Activated CD8-positive, alpha-beta memory T cell treated with anti-CD3 and anti-CD28 coated beads, Interleukin-2, amount 50 U/mL, for 24 hours (primary cell): ENCODE data around the gene KLK6.

Source experiments
- DNase-seq: peaks from one replicate; pipeline ENCODE4 v3.0.0-alpha.2; 2020; ENCODE audit errors: extremely low read depth

KLK6 gene

DNA sequence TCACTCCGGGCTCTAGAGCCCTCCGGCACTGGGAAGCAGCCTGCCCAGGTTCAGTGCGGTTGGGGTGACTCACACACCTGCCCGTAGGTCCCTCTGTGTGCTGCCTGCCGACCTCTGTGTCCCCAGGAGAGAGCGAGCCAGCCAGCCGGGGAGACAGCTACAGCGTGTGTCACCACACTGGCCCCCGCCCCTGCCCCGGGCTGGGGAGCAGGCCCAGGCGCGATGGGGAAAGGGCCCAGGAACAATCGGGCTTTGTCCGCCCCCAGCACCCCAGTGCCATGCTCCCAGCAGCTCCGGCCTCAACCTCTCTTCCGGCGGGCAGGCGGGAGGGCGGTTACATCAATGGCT lies at the start of gene KLK6:
Gene KLK6, minus strand, starts transcription at position 179 of the 348 bp plus-strand sequence. CDS start 1,487 bp downstream, outside the sequence.
- DNase-seq: no peak

DNA sequence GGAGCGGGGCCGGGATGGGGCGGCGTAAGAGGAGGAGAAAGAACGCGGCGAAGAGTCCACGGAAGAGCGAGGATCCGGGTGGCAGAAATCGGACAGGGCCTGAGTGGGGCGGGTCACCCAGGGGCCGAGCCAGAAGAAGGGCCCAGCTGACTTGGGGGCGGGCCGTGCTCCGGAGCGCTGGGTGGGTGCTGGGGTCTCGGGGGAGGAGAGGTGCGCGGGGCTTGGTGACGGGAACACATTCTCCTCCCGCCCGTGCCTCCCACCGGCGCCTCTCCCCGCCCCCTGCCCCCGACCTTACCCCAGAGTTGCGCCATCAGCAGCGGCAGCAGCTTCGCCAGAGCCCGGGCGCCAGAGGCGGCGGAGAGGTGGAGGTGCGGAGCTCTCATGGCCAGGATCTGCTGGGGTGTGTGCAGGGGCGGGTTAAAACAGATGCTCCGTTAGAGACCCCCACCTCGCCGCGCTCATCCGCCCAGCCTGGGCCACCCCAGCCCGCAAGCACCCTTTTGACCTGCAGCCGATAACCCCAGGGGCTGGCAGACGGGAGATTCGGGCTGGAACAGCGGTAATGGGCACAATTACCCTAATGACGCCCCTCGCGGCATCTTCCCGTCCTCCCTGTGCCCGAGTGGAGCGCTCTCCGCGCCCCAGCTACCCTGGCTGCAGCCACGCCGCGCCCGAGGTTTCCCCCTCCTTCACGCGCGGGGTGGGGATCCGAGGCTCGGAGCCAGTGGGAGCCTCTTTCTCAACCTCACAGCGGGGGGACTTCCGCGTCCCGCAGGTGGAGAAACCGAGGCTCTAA lies 49.6 kb upstream of the KLK6 start:
- no peak for DNase-seq

DNA sequence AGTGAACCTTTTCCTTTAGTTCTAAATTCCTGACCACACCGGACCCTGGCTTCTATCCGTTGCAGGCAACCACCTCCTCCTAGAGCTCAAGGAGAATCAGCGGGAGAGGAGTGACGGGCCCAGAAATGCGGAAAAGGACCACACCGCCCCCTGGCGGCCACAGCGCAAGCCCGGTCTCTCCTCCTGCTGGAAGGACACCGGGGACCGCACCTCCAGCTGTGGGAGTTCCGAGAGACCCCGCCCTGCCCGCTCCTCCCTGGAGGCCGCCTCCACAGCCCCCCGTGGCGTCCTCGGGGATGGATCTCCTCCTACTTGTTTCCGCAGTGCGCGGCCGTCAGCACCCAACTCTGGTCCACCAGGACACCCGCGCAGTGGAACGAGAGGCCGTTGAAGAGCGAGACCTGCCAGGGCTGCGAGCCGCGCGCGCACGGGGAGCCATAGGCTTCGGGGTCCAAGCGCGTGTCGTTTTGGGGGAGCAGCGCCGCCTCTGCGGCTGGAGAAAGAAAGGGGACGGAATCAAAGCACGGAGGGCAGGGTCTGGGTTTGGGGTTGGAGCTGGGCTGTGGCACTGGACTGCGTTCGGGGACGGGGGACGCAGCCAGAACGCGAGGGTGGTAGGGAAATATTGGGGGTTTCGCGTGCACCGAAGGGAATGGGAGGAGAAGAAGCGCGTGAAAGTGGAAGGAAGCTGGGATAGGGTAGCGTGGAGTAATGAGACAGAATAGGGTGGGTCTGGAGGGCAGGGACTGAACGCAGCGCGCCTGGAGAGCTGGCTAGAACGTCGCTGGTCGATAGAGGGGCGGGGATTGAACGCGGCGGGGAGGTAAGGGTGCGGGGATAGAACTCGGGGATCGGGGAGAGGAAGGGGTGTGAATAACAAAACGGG lies 47.6 kb upstream of the KLK6 start:
- DNase-seq: peak; percentile 5

- DNase-seq: no peak
Observed at GRCh38 chr19:51015691-51016267, 46.4 kb upstream of the KLK6 start.

- no peak for DNase-seq
Observed at GRCh38 chr19:51014242-51014641, 44.9 kb upstream of the KLK6 start.

- no peak for DNase-seq
Observed at GRCh38 chr19:51012661-51013190, 43.3 kb upstream of the KLK6 start.

DNA sequence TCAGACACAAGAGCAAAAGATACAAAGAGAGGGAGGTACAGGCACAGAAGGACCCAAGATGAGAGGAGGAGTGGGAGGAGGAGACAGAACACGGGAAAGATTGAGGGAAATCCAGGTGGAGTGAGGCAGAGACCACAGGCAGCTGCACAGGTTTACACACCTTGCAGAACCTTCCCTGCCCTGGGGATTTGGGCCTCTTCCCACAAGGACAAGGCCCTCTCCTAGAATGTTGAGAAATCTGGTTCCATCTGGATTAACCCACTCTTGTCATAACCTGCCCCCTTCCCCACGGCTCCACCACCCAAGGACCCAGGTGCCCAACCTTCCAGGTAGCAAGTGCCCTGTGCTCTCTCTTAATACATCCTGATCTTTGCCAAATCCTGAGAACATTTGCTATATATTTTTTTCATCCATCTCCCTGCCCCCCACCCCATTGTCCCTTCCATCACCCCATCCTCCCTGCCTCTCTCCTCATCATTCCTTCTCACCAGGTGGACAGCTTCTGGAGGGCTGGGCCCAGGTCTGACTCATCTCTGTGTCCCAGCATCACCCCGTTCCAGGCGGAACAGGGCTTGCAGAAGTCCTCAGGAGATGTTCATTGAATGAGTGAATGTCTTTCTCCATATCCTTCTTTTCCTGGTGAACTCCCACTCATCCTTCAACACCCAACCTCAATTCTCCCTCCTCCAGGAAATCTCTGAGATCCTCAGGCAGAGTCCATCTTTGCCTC lies 40.8 kb upstream of the KLK6 start:
- no peak for DNase-seq

GRCh38 chr19:51009061-51009891 lies 39.9 kb upstream of the KLK6 start:
- no peak for DNase-seq

GRCh38 chr19:51007488-51007887 lies 38.1 kb upstream of the KLK6 start:
- DNase-seq: no peak

GRCh38 chr19:51006406-51006805 lies 37.0 kb upstream of the KLK6 start:
- no peak for DNase-seq

DNA sequence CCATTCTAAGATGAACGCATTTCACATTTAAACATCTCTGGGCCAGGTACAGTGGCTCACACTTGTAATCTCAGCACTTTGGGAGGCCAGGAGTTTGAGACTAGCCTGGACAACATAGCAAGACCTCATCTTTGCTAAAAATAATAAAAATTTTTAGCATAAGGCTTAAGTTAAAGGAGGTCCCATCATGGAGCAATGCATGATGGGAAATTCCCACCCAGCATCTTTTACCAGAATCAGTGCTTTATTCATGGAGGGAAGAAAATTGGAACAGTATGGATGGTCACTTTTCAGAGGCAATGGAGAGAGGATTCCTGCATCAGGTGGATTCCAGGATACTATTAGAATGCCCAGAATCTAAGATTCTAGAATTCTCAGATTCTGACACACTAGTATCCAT lies 35.9 kb upstream of the KLK6 start:
- no peak for DNase-seq

GRCh38 chr19:51003316-51003715 lies 33.9 kb upstream of the KLK6 start:
- DNase-seq: no peak

DNA sequence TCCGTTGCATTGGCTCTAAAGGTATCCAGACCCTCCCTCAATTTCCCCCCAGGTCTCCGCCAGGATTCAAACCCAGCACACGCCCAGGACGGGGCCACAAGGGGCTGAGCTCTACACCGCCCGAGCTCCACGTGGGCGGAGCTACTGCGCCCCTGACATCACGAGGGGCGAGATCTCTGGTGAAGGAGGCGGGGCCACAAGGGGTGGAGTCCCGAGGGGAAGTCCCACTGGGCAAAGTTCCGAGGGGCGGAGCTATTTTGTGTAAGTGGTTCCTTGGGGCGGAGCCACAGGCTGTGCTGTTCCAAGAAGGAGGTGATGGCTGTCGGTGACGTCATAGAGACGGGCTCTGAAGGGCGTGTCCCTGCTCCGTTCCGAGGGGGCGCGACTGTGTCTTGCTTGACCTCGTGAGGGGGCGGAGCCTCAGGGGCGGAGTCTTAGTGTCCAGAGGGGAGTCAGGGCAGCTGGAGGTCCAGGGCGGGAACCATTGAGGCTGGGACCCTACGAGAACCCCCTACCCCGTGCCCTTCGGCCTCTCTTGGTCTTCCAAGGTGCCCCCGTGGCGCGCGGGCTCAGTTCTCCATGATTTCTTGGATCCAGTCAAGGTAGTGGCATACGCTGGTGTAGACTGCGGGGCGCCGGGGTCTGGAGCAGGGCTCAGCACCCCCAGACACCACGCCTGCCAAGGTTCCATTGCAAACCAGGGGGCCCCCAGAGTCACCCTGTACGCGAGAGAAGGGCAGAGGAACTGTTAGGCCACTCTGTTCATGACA lies 33.3 kb upstream of the KLK6 start:
- DNase-seq: no peak

- DNase-seq: no peak
Observed at GRCh38 chr19:51002089-51002532, 32.7 kb upstream of the KLK6 start.

DNA sequence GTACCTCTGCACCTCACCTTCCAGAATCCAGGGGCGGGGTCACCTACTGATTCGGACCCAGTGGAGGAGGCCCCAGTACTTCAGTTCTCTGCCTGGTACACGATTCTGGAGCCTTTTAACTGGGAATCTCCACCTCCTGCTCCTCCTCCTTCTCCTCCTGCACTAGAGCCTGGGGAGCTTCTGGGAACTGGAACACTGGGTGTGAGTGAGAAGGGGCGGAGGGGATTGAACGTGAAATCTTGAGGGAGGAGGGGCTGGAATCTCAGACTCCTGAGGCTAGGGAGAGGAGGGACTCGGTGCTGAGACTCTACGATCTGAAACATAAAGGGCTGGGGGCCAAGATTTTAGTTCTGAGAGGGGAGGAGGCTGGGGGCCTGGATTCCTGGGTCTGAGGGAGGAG lies 32.1 kb upstream of the KLK6 start, which contains the start of gene KLK8:
Gene KLK8, minus strand, starts transcription at position 90 of the 400 bp plus-strand sequence. CDS start 437 bp downstream, outside the sequence.
- no peak for DNase-seq

DNA sequence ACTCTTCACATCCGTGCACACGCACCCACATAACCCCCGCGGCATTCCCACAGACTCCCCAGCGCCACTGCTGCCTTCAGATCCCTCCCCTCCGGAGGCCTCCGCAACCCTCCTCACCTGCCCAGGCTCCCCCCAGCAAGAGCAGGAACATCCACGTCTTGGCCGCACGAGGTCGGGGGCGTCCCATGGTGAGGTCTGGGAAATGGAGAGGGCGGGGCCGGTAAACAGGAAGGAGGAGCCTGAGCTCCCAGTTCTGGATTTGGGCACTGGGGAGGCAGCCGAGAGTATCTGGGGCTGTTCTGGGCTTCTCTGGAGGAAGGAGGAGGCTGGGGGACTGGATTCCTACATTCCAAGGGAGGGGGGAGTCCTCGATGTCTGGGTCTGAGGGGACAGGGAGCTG lies 31.6 kb upstream of the KLK6 start:
- no peak for DNase-seq

DNA sequence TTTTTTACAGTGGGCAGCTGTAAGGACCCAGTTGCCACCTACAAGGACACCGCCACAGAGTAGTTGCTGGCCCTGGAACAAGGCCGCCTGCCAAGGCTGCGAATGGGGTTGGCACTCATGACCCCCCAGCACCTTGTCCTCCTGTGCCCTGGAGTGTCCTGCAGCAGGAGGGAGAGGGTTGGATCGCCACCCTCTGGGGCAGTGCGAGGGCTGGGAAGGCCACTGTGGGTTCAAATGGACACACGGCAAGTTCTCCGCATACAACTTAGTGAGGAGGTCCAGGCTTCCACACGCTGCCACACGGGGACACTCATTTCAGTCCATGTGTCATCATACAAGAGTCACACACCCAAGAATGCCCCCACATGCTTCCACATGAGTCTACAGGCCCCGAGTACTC lies 31.0 kb upstream of the KLK6 start:
- DNase-seq: no peak

DNA sequence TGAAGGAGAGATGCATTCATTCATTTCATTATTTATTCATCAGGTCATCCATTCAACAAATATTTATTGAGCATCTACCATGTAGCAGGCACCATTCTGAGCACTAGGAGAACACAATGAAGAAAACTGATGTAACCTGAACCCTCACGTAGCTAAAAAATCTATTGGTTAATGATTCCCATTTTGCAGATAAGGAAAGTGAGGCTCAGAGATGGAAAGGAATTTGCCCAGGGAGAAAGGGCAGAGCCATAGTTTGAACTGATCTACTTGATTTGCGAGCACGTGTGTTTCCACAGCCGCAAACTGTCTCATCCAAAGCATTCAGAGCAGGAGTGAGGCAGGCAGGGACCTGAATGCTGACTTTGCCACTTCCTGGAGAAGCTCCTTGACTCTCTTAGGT lies 29.3 kb upstream of the KLK6 start:
- DNase-seq: no peak

GRCh38 chr19:50998061-50998460 lies 28.7 kb upstream of the KLK6 start:
- no peak for DNase-seq

GRCh38 chr19:50994129-50994528 lies 24.7 kb upstream of the KLK6 start:
- no peak for DNase-seq
